Measurements from ENCODE around the gene AKR1C4.
"Not testable (repeated sequence)": the region's sequence is repeated elsewhere in the genome, so short reads cannot be mapped to it uniquely, and the experiment has no call there.

AKR1C4 gene

GRCh38 chr10:5206799-5207198 lies 10.2 kb downstream of the AKR1C4 start:
- no peak for ATAC-seq

DNA sequence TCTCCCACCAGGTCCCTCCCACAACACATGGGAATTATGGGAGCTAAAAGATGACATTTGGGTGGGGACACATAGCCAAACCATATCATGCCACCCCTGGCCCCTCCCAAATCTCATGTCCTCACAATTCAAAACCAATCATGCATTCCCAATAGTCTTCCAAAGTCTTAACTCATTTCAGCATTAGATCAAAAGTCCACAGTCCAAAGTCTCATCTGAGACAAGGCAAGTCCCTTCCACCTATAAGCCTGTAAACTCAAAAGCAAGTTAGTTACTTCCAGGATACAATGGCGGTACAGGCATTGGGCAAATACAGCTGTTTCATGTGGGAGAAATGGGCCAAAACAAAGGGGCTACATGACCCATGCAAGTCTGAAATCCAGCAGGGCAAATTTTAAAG lies 13.1 kb downstream of the AKR1C4 start:
- not testable (repeated sequence) for DNase-seq, ATAC-seq

More at GRCh38 chr10:5206799-5207198, 10.2 kb downstream of the AKR1C4 start:
- no peak for DNase-seq

DNA sequence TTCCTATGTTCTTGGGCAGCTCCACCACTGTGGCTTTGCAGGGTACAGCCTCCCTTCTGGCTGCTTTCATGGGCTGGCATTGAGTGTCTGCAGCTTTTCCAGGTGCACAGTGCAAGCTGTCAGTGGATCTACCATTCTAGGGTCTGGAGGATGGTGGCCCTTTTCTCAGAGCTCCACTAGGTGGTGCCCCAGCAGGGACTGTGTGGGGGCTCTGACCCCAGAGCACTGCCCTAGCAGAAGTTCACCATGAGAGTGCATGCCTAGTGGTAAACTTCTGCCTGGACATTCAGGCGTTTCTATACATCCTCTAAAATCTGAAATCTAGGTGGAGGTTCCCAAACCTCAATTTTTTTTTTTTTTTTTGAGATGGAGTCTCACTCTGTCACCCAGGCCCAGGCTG lies 13.6 kb downstream of the AKR1C4 start:
- ATAC-seq, DNase-seq: not testable (repeated sequence)

DNA sequence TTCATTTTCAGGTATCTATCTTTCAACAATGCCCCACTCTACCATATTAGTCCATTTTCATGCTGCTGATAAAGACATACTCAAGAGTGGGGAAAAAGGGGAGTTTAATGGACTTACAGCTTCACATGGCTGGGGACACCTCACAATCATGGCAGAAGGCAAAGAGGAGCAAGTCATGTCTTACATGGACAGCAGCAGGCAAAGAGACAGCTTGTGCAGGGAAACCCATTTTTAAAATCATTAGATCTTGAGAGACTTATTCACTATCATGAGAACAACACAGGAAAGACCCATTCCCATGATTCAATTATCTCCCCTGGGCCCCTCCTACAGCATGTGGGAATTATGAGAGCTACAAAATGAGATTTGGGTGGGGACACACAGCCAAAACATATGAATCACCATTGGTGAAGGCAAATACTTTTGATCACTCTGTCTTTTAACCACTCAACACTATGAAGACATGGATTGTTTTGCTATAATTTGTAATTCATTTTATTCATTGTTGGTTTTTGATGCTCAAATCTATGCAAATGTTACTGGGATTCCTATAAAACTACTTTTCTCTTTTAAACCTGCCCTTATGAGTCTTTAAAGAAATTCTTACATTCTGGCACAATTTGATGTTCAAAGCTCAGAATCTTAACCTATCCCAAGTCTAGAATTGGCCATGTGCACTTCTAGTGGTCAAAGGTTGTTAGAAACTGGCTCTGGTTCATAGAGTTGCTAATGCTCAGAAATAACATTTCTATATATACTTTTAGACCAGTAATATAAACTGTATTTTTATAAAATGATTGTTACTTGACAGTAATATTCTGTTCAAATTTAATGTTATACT lies 15.3 kb downstream of the AKR1C4 start:
- DNase-seq = no peak
- ATAC-seq = no peak

DNA sequence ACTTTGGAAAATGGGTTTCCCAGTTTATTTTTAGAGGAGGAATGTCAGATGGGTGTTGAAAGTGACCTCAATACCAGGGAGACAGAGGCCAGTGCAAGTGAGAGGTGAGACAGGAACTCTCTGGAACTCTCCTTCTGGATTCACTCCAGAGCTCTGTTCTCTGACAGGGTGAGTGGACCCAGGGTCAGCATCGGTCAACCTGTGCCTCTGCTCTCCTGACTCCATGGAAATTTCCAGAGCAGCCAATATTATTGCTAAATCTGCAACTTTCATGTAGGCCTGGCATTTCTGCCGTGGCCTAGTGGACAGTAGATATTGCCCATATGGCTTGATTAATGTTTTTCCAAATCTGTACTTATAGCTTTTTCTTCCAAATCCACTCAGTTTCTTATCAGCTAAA lies 20.2 kb downstream of the AKR1C4 start:
- DNase-seq = no peak
- no peak for ATAC-seq

DNA sequence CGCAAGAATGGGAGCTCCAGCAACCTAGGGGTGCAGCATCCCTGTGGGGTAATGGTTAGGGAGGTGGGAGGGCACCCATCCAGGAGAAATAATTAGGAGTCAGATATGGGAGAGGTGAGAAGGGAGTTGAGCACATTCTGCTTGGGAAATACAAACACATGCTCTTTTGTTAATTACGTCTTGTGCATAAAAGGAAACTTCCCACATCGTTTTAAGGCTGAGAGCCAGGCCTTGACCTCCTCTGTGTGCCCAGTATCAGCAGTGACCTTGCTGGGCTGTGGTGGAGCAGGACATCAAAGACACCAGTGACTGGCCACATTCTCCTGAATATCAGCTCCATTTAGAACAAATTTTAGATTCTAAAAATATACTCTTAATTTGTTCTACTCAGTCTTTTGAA lies 22.6 kb downstream of the AKR1C4 start:
- DNase-seq = no peak
- ATAC-seq = no peak

- not testable (repeated sequence) for ATAC-seq, DNase-seq
Observed at GRCh38 chr10:5222942-5223341, 26.3 kb downstream of the AKR1C4 start.

DNA sequence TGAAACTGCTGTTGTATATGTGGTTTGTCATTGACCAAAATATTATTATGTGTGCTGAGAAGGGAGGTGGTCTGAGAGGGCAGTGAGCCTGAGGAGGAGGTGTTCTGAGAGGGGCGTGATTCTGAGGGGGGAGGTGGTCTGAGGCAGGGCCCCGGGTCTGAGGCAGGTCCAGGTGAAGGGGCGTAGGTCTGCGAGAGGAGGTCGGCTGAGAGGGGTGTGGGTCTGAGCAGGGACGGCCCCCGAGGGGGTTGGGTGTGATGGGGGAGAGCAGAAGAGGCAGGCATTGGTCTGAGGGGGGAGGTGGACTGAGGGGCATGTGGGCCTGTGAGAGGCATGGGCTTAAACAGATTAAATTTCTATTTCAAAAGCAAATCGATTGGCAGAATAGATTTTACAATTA lies 32.4 kb downstream of the AKR1C4 start:
- DNase-seq (no peak), ATAC-seq (no peak)

- ATAC-seq (no peak), DNase-seq (no peak)
Observed at GRCh38 chr10:5233324-5233723, 36.7 kb downstream of the AKR1C4 start.

DNA sequence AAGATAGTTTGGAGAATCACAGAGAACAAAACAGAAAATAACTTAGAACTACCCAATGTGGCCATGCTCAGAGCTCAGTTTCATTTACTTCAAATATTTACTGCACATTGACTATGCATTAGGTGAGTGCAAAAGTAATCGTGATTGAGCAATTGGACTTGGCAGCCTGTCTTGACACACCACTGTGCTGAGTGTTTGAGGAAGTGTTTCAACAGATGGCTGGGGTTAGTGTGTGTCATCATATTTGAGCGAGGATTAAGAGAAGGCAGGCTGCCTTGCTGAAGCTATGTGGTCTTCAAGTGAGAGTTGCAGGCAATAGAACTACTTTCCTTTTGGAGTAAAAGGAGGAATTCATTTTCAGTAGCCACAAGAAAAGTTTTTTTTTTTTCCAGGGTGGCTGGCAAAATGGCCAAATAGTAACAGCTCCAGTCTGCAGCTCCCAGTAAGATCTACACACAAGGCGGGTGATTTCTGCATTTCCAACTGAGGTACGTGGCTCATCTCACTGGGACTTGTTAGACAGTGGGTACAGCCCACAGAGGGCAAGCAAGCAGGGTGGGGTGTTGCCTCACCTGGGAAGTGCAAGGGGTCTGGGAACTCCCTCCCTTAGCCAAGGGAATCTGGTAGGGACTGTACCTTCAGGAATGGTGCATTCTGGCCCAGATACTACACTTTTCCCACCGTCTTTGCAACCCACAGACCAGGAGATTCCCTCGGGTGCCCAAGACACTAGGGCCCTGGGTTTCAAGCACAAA lies 37.6 kb downstream of the AKR1C4 start:
- DNase-seq (no peak), ATAC-seq (no peak)

DNA sequence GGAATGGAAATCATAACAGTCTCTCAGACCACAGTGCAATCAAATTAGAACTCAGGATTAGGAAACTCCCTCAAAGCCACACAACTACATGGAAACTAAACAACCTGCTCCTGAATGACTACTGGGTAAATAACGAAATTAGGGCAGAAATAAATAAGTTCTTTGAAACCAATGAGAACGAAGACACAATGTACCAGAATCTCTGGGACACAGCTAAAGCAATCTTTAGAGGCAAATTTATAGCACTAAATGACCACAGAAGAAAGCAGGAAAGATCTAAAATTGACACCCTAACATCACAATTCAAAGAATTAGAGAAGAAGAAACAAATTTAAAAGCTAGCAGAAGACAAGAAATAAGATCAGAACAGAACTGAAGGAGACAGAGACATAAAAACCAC lies 40.9 kb downstream of the AKR1C4 start:
- ATAC-seq, DNase-seq: not testable (repeated sequence)

- DNase-seq (no peak), ATAC-seq (no peak)
Observed at GRCh38 chr10:5242585-5242984, 45.9 kb downstream of the AKR1C4 start.

GRCh38 chr10:5243521-5243987 lies 46.9 kb downstream of the AKR1C4 start:
- DNase-seq (no peak), ATAC-seq (no peak)

DNA sequence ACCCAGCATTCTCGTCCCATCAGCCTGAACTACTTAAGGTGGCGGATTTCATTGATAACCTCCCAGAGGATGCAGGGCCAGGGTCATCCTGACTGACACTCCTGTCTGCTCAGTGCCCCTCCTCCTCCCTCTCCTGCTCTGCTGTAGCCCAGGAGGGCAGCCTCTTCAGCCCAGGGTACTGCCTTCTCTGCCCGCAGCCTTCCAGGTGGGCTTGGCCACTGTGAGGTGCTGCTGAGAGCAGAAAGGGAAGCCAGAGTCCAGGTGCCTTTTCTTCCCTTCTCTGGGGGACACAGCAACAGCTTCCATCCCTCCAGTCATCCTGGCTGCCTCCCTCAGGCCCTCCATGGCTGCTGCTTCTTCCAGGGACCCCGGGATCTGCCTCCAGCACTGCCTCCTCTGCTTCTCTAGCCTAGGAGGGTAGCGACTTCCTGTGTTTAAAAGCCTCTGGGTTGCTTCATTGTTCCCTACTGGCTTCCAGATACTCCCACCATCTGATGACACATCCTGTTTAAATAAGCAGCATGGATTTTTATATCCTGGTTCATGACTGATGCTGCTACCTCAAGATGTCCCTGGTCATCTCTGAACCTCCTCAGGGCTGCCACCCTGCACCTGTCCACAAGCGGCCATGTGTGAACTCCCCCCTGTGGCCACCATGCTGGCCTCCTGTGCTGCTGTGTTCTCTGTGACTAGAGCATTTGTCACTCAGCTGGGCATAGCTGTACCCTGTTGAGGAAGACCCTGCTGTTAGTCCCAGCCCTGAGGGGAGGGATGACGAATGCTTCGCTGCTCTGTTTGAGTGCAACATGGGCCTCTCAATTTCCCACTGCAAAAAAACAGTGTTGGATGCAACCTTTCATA lies 55.8 kb downstream of the AKR1C4 start:
- DNase-seq (no peak), ATAC-seq (no peak)

DNA sequence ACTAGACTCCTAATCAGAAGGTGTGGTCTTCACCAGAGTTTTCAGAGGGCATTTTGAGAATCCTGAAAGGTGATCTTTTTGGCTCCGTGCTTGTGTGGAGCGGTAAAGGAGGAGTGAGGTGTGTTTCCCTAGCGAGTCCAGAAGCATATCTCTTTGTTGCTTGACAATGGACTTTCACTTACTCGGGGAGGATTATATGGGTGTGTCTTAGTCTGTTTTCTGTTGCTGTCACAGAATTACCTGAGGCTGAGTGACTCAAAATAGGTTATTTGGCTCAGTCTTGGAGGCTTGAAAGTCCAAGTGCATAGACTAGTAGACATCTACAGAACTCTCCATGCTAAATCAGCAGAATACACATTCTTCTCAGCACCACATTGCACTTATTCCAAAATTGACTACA lies 57.9 kb downstream of the AKR1C4 start:
- no peak for DNase-seq
- ATAC-seq = no peak

DNA sequence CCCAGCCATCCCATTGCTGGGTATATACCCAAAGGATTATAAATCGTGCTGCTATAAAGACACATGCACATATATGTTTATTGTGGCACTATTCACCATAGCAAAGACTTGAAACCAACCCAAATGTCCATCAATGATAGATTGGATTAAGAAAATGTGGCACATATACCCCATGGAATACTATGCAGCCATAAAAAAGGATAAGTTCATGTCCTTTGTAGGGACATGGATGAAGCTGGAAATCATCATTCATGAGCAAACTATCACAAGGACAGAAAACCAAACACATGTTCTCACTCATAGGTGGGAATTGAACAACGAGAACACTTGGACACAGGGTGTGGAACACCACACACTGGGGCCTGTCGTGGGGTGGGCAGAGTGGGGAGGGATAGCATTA lies 61.1 kb downstream of the AKR1C4 start:
- not testable (repeated sequence) for DNase-seq, ATAC-seq

- ATAC-seq (no peak), DNase-seq (no peak)
Observed at GRCh38 chr10:5259132-5259951, 62.7 kb downstream of the AKR1C4 start.

- DNase-seq (no peak), ATAC-seq (no peak)
Observed at GRCh38 chr10:5259952-5260578, 63.4 kb downstream of the AKR1C4 start.

- DNase-seq = no peak
- ATAC-seq = no peak
Observed at GRCh38 chr10:5260828-5261227, 64.2 kb downstream of the AKR1C4 start.

DNA sequence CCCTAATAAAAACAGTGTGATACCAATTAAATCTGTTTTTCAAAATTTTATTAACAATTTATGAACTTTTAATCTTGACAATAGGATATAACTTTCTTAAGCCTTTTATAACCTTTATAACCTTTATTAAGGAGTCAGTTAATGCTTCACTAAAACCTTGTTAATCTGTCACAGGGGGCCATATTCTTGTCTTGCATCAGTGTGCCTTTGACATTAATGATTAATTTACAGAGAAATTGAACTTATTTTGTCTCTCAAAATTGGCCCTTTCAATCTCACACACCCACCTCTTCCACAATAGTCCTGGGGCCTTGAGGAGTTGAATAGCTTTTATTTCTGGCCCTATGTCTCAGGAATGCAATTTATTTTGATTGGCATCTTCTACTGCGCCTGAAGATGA lies 68.5 kb downstream of the AKR1C4 start:
- ATAC-seq = no peak

GRCh38 chr10:5266351-5266750 lies 69.7 kb downstream of the AKR1C4 start:
- DNase-seq (no peak), ATAC-seq (no peak)

More for the DNA sequence above, 68.5 kb downstream of the AKR1C4 start:
- DNase-seq = no peak

All from stimulated activated naive CD8-positive, alpha-beta T cell treated with anti-CD3 and anti-CD28 coated beads, Interleukin-15, Interleukin-2, amounts not matched to agents 100 U/mL and 50 U/mL, for 24 hours (primary cell).